IMR-90 (cell line): Measurements from ENCODE around the gene KIF1A. TPM values are rescaled to one million over a fixed set of nuclear protein-coding genes. Genes with fewer than 3 reads are reported as not detected.

Source experiments
- ATAC-seq: fragments of 200-7000 bp; cut with Tn5 transposase; 2 replicates; pipeline ENCODE4 v1.9.1; 2020; ENCODE audit warnings: low read depth, mild to moderate bottlenecking, moderate library complexity
- BruUV-seq: library from RNA; stranded (reverse); fragments of 400-500 nt; replicated peaks from 2 replicates; lab custom pipeline; 2021; lab: Mats Ljungman, UMichigan
- CTCF ChIA-PET: fragments of 300-600 bp; formaldehyde crosslinking; extraction: SDS; loops from one replicate; lab custom pipeline; 2021; ENCODE audit warnings: antibody characterized with exemption; lab: Yijun Ruan, JAX
- POLR2A ChIA-PET: fragments of 300-600 bp; sonication (Branson Sonifier 250); formaldehyde crosslinking; loops from one replicate; lab custom pipeline; 2022; ENCODE audit warnings: antibody characterized with exemption; ENCODE audit not compliant: unreplicated experiment; lab: Charles Lee
- DNase-seq: peaks from one replicate; pipeline ENCODE4 v3.0.0; 2013
- H2AFZ ChIP-seq: replicated peaks from 2 replicates; pipeline ENCODE3; 2013; ENCODE audit warnings: low read length, mild to moderate bottlenecking; ENCODE audit not compliant: poor library complexity
- H2AK5ac ChIP-seq: 2 replicates; pipeline ENCODE4 v1.6.1; 2013; ENCODE audit warnings: low read depth, low read length, inconsistent platforms
- H2AK9ac ChIP-seq: replicated peaks from 2 replicates; pipeline ENCODE3; 2013; ENCODE audit warnings: mild to moderate bottlenecking, low read depth, low read length, moderate library complexity; ENCODE audit not compliant: poor library complexity
- H2BK120ac ChIP-seq: 2 replicates; pipeline ENCODE4 v1.6.1; 2013; ENCODE audit warnings: low read depth, low read length, inconsistent platforms
- H2BK15ac ChIP-seq: 3 replicates; pipeline ENCODE4 v1.6.1; 2013; ENCODE audit warnings: low read depth, low read length, inconsistent platforms
- H2BK20ac ChIP-seq: 2 replicates; pipeline ENCODE4 v1.6.1; 2013; ENCODE audit warnings: low read depth, mild to moderate bottlenecking, inconsistent platforms, low read length, moderate library complexity
- H2BK5ac ChIP-seq: 2 replicates; pipeline ENCODE4 v1.6.1; 2013; ENCODE audit warnings: mild to moderate bottlenecking, low read depth, low read length, inconsistent platforms; ENCODE audit not compliant: poor library complexity, severe bottlenecking
- H3K14ac ChIP-seq: replicated peaks from 2 replicates; pipeline ENCODE4 v1.6.1; 2013; ENCODE audit warnings: low read depth, low read length, inconsistent platforms
- H3K18ac ChIP-seq: 2 replicates; pipeline ENCODE4 v1.6.1; 2013; ENCODE audit warnings: low read depth, low read length, control low read depth
- H3K23ac ChIP-seq: 2 replicates; pipeline ENCODE4 v1.6.1; 2013; ENCODE audit warnings: low read depth, low read length, inconsistent platforms
- H3K27ac ChIP-seq: 2 replicates; pipeline ENCODE4 v1.5.1; 2013; ENCODE audit warnings: mild to moderate bottlenecking, control low read depth, low read length; ENCODE audit not compliant: insufficient read depth
- H3K27me3 ChIP-seq: 2 replicates; pipeline ENCODE4 v1.6.1; 2013; ENCODE audit warnings: low read length; ENCODE audit not compliant: control insufficient read depth, insufficient read depth
- H3K36me3 ChIP-seq: 2 replicates; pipeline ENCODE4 v1.6.1; 2013; ENCODE audit warnings: low read length, mixed read lengths; ENCODE audit not compliant: control insufficient read depth, insufficient read depth
- H3K4ac ChIP-seq: 2 replicates; pipeline ENCODE4 v1.6.1; 2013; ENCODE audit warnings: low read depth, low read length, inconsistent platforms
- H3K4me1 ChIP-seq: 2 replicates; pipeline ENCODE4 v1.6.1; 2013; ENCODE audit warnings: low read length, mixed read lengths; ENCODE audit not compliant: control insufficient read depth, insufficient read depth
- H3K4me2 ChIP-seq: 2 replicates; pipeline ENCODE4 v1.6.1; 2013; ENCODE audit warnings: low read depth, mild to moderate bottlenecking, control low read depth, low read length, moderate library complexity
- H3K4me3 ChIP-seq: 2 replicates; pipeline ENCODE4 v1.5.1; 2013; ENCODE audit warnings: low read depth, mild to moderate bottlenecking, control low read depth, low read length, moderate library complexity; ENCODE audit not compliant: insufficient read depth
- H3K56ac ChIP-seq: 2 replicates; pipeline ENCODE4 v1.6.1; 2013; ENCODE audit warnings: low read length, inconsistent platforms; ENCODE audit not compliant: insufficient read depth; ENCODE audit errors: extremely low read depth
- H3K79me1 ChIP-seq, 2 experiments: 2 replicates each; pipeline ENCODE4 v1.6.1; 2013; ENCODE audit warnings: low read length in 2 of 2, inconsistent platforms in 1 of 2, low read depth in 1 of 2
- H3K9ac ChIP-seq: 2 replicates; pipeline ENCODE4 v1.6.1; 2013; ENCODE audit warnings: low read depth, low read length, control low read depth
- H3K9me1 ChIP-seq: 2 replicates; pipeline ENCODE4 v1.6.1; 2013; ENCODE audit warnings: low read length, inconsistent platforms; ENCODE audit not compliant: insufficient read depth
- H3K9me3 ChIP-seq: 2 replicates; pipeline ENCODE4 v1.6.1; 2013; ENCODE audit warnings: low read length; ENCODE audit not compliant: control insufficient read depth, insufficient read depth
- H4K20me1 ChIP-seq: 2 replicates; pipeline ENCODE4 v1.6.1; 2013; ENCODE audit warnings: low read length, inconsistent platforms; ENCODE audit not compliant: insufficient read depth
- H4K5ac ChIP-seq: 2 replicates; pipeline ENCODE4 v1.6.1; 2013; ENCODE audit warnings: mild to moderate bottlenecking, low read depth, low read length, control low read depth
- H4K8ac ChIP-seq, 2 experiments: 2 replicates each; pipeline ENCODE4 v1.6.1; 2013; ENCODE audit warnings: low read depth in 2 of 2, low read length in 2 of 2, control low read depth in 1 of 2, inconsistent platforms in 1 of 2
- H4K91ac ChIP-seq: 2 replicates; pipeline ENCODE4 v1.6.1; 2013; ENCODE audit warnings: low read depth, low read length, inconsistent platforms; ENCODE audit not compliant: insufficient read depth
- CEBPB ChIP-seq: IDR thresholded peaks from 2 replicates; pipeline ENCODE4 v1.6.1; 2012; ENCODE audit warnings: low read depth, low read length, improper control_type of control experiment
- CTCF ChIP-seq: conservative IDR thresholded peaks from 2 replicates; pipeline ENCODE4 v1.5.1; 2012; ENCODE audit warnings: mild to moderate bottlenecking, low read depth, low read length, improper control_type of control experiment
- FOS ChIP-seq: fragments of 150-350 bp; IDR thresholded peaks from 2 replicates; pipeline ENCODE4 v1.6.1; 2016; ENCODE audit warnings: low read depth, low read length
- MAFK ChIP-seq: IDR thresholded peaks from 2 replicates; pipeline ENCODE4 v1.6.1; 2012; ENCODE audit warnings: low read depth, low read length, improper control_type of control experiment
- NFE2L2 ChIP-seq: fragments of 150-350 bp; IDR thresholded peaks from 2 replicates; pipeline ENCODE4 v1.6.1; 2016; ENCODE audit warnings: low read depth, mild to moderate bottlenecking, low read length
- POLR2A ChIP-seq: IDR thresholded peaks from 2 replicates; pipeline ENCODE4 v1.6.1; 2012; ENCODE audit warnings: mild to moderate bottlenecking, low read depth, low read length
- RAD21 ChIP-seq: IDR thresholded peaks from 2 replicates; pipeline ENCODE4 v1.6.1; 2012; ENCODE audit warnings: low read length, improper control_type of control experiment
- RCOR1 ChIP-seq: IDR thresholded peaks from 2 replicates; pipeline ENCODE4 v1.6.1; 2012; ENCODE audit warnings: mild to moderate bottlenecking, low read length, improper control_type of control experiment; ENCODE audit not compliant: insufficient replicate concordance
- RFX5 ChIP-seq: IDR thresholded peaks from 2 replicates; pipeline ENCODE4 v1.8.0; 2012; ENCODE audit warnings: low read depth, mild to moderate bottlenecking, low read length, moderate library complexity
- SMC3 ChIP-seq: fragments of 150-350 bp; IDR thresholded peaks from 2 replicates; pipeline ENCODE4 v1.6.1; 2016; ENCODE audit warnings: low read depth, mild to moderate bottlenecking, antibody characterized with exemption, low read length, moderate library complexity
- USF2 ChIP-seq: fragments of 150-350 bp; IDR thresholded peaks from 2 replicates; pipeline ENCODE4 v1.6.1; 2017; ENCODE audit warnings: mild to moderate bottlenecking, antibody characterized with exemption, low read length, low read depth
- WGBS, 2 experiments: methylation state at CpG; one replicate each; pipeline versions ENCODE4 v1.1.5 to v1.1.7; 2013; ENCODE audit warnings: missing lambda C conversion rate in 2 of 2; ENCODE audit not compliant: insufficient read length in 1 of 2; ENCODE audit errors: extremely low coverage in 2 of 2; 5-methylcytosine and 5-hydroxymethylcytosine counted together
- dilution Hi-C: fragments of 300-500 bp; cut with HindIII; formaldehyde crosslinking; loops from one replicate; pipeline ENCODE4 v1.14.3; 2018; ENCODE audit warnings: low sequenced_read_pairs; ENCODE audit not compliant: unreplicated experiment
- in situ Hi-C: fragments of 300-500 bp; cut with MboI; formaldehyde crosslinking; loops from 3 replicates; pipeline ENCODE4 v1.14.3; 2019; ENCODE audit warnings: low sequenced_read_pairs, inconsistent platforms, mixed read lengths
- intact Hi-C: fragments of 100-400 bp; cut with micrococcal nuclease; formaldehyde crosslinking; loops from 2 replicates; pipeline ENCODE4 v1.10.0; 2022
- polyA plus RNA-seq, 3 experiments: library from polyadenylated mRNA; depleted of rRNA; stranded (reverse); fragments of >200 nt; gene quantifications; 2 replicates each; pipeline ENCODE4 v1.2.3, GENCODE V29; 2012; ENCODE audit warnings: low replicate concordance in 1 of 3
- total RNA-seq: library from RNA; depleted of rRNA; stranded (reverse); fragments of >200 nt; gene quantifications from 2 replicates; pipeline ENCODE4 v1.2.3, GENCODE V29; 2012

KIF1A gene
- total and polyA plus RNA-seq, 2 of the 4 experiments (the other 2 are of a cell fraction) = under 0.01 TPM; not detected in 1

GRCh38 chr2:240672076-240672700, 147.8 kb downstream of the KIF1A start:
- Histone ChIP-seq H3K14ac (no peak overlapping the region), H3K36me3 (no peaks in the 10 kb centered on the region), H3K4me1 (no peaks in the 10 kb centered on the region), H2BK15ac (no peak overlapping the region), H2BK20ac (no peak overlapping the region), H3K56ac (no peak overlapping the region), H3K27me3 (peaks cover 24% of the 10 kb centered on the region), H3K9me1 (no peaks in the 10 kb centered on the region), H4K20me1 (no peaks in the 10 kb centered on the region), H2AK9ac (no peak overlapping the region), H2AFZ (no peak overlapping the region), H3K23ac (no peak overlapping the region), H2BK5ac (no peak overlapping the region), H2AK5ac (no peak overlapping the region), H3K9me3 (no peaks in the 10 kb centered on the region), H3K27ac (no peak overlapping the region), H4K5ac (no peak overlapping the region), H3K9ac (no peak overlapping the region), H4K8ac (no peak overlapping the region), H3K4me3 (no peak overlapping the region), H3K79me1 (no peaks in the 10 kb centered on the region), H3K4ac (no peak overlapping the region), H2BK120ac (no peak overlapping the region), H3K4me2 (no peak overlapping the region), H4K91ac (no peak overlapping the region), H3K18ac (no peak overlapping the region)
- in situ Hi-C loops (no loop called here), intact Hi-C loops (no loop called here), dilution Hi-C loops (no loop called here)
- ATAC-seq (no peak), DNase-seq (no peak)
- no peak for TF ChIP-seq MAFK
- no peak for TF ChIP-seq NFE2L2
- no peak for TF ChIP-seq CEBPB
- TF ChIP-seq SMC3 = no peak
- no peak for TF ChIP-seq RCOR1
- TF ChIP-seq FOS = no peak
- TF ChIP-seq RAD21 = no peak
- no peak for TF ChIP-seq CTCF
- TF ChIP-seq RFX5 = no peak
- no peak for TF ChIP-seq USF2
- no peak for TF ChIP-seq POLR2A
- 39% methylated on average over 26 of the region's 46 CpGs; no CpG with 5 or more reads in 1 of the 2 experiments for WGBS, 2 experiments
- CTCF ChIA-PET = no interaction called here
- POLR2A ChIA-PET = no interaction called here
- BruUV-seq = no TSS peak
